K562 (cell line): ENCODE measurements around the gene LOXHD1. TPM values are rescaled to one million over a fixed set of nuclear protein-coding genes. Genes with fewer than 3 reads are reported as not detected.

Experiments used
- ATAC-seq: fragments of 200-7000 bp; cut with Tn5 transposase; 3 replicates; pipeline ENCODE4 v1.9.1; 2020; ENCODE audit warnings: moderate library complexity
- BruUV-seq: library from RNA; stranded (reverse); fragments of 400-500 nt; replicated peaks from 2 replicates; lab custom pipeline; 2021; lab: Mats Ljungman, UMichigan
- CTCF ChIA-PET: fragments of 300-600 bp; formaldehyde crosslinking; extraction: SDS; loops from one replicate; lab custom pipeline; 2021; ENCODE audit warnings: low intra/inter-chr PET ratio; lab: Yijun Ruan, JAX
- POLR2A ChIA-PET: fragments of 300-600, 350-650 bp; sonication (Branson Sonifier 250); formaldehyde crosslinking; extraction: SDS; loops from one replicate; lab custom pipeline; 2021; ENCODE audit warnings: antibody characterized with exemption, inconsistent platforms; lab: Yijun Ruan, JAX
- DNase-seq, 4 experiments: peaks; one replicate each; pipeline versions ENCODE4 v3.0.0 to v3.0.0-alpha.2; 2011 to 2018; ENCODE audit warnings: low spot score in 3 of 4, mixed read lengths in 3 of 4; ENCODE audit errors: extremely low read depth in 1 of 4
- FAIRE-seq: peaks from 2 replicates; lab custom pipeline; 2011; peaks lifted over from hg19 to GRCh38; lab: Jason Lieb, UNC
- H2AFZ ChIP-seq: 2 replicates; pipeline ENCODE4 v1.6.0; 2011; ENCODE audit warnings: low read depth, low read length, control low read depth, inconsistent platforms
- H3K27ac ChIP-seq: fragments of 200-600 bp; 3 replicates; pipeline ENCODE4 v1.8.0; 2011; ENCODE audit warnings: low read depth, mild to moderate bottlenecking, control low read depth, inconsistent platforms, low read length, moderate library complexity, mixed read lengths; ENCODE audit errors: extremely low read depth
- H3K27me3 ChIP-seq, 2 experiments: fragments of 300-600 bp in 1 of 2; 2 replicates in 1 of 2; 3 replicates in 1 of 2; pipeline versions ENCODE4 v1.6.0 to v1.8.0; 2011; ENCODE audit warnings: inconsistent platforms in 2 of 2, low read length in 2 of 2, mild to moderate bottlenecking in 1 of 2, mixed read lengths in 1 of 2, moderate library complexity in 1 of 2; ENCODE audit not compliant: control insufficient read depth in 2 of 2, insufficient read depth in 2 of 2
- H3K36me3 ChIP-seq: fragments of 300-600 bp; 3 replicates; pipeline ENCODE4 v1.8.0; 2011; ENCODE audit warnings: mild to moderate bottlenecking, low read length, inconsistent platforms; ENCODE audit not compliant: control insufficient read depth, insufficient read depth
- H3K4me1 ChIP-seq, 2 experiments: fragments of 200-600 bp in 1 of 2; replicated peaks in 1 of 2; 2 replicates in 1 of 2; 3 replicates in 1 of 2; pipeline versions ENCODE4 v1.5.1 to v1.8.0; 2011; ENCODE audit warnings: inconsistent platforms in 2 of 2, low read length in 2 of 2, mild to moderate bottlenecking in 1 of 2, mixed read lengths in 1 of 2, moderate library complexity in 1 of 2; ENCODE audit not compliant: control insufficient read depth in 2 of 2, insufficient read depth in 2 of 2
- H3K4me2 ChIP-seq: 2 replicates; pipeline ENCODE4 v1.6.1; 2011; ENCODE audit warnings: low read length, control low read depth, inconsistent platforms, mixed read lengths; ENCODE audit not compliant: insufficient read depth
- H3K4me3 ChIP-seq: fragments of 200-600 bp; sonication (generic), shearing (Covaris generic); 2 replicates; pipeline ENCODE4 v1.5.1; 2016; ENCODE audit warnings: control low read depth, inconsistent platforms
- H3K79me2 ChIP-seq: fragments of 200-600 bp; 3 replicates; pipeline ENCODE4 v1.8.0; 2011; ENCODE audit warnings: low read length, inconsistent platforms; ENCODE audit not compliant: control insufficient read depth, insufficient read depth
- H3K9ac ChIP-seq, 2 experiments: 2 replicates each; pipeline versions ENCODE4 v1.6.0 to v1.6.1; 2011; ENCODE audit warnings: low read depth in 2 of 2, low read length in 2 of 2, control low read depth in 1 of 2, inconsistent platforms in 1 of 2, mild to moderate bottlenecking in 1 of 2, mixed read lengths in 1 of 2; ENCODE audit not compliant: insufficient read depth in 1 of 2
- H3K9me1 ChIP-seq: one replicate; pipeline ENCODE4 v1.6.0; 2011; ENCODE audit warnings: inconsistent platforms, mild to moderate bottlenecking, low read length, moderate library complexity; ENCODE audit not compliant: control insufficient read depth, insufficient read depth
- H3K9me3 ChIP-seq: replicated peaks from 2 replicates; pipeline ENCODE4 v1.5.1; 2011; ENCODE audit warnings: low read depth, low read length, inconsistent platforms; ENCODE audit not compliant: control insufficient read depth, insufficient read depth
- H4K20me1 ChIP-seq: replicated peaks from 2 replicates; pipeline ENCODE4 v1.6.1; 2011; ENCODE audit warnings: low read length, inconsistent platforms, mixed read lengths; ENCODE audit not compliant: control insufficient read depth, insufficient read depth
- CBX5 ChIP-seq: IDR thresholded peaks from 2 replicates; pipeline ENCODE4 v1.6.1; 2014; ENCODE audit warnings: low read depth, borderline replicate concordance
- CREBBP ChIP-seq: IDR thresholded peaks from one replicate; pipeline ENCODE4 v1.6.1; 2012; ENCODE audit warnings: low read depth, mild to moderate bottlenecking, control low read depth, inconsistent platforms, low read length
- CXXC5 ChIP-seq: fragments of 250-450 bp; sonication (Bioruptor Pico); IDR thresholded peaks from 2 replicates; pipeline ENCODE4 v1.8.0; 2022; ENCODE audit warnings: inconsistent platforms, mild to moderate bottlenecking, moderate library complexity
- ELF2 ChIP-seq: fragments of 250-450 bp; sonication (Bioruptor Pico); IDR thresholded peaks from 2 replicates; pipeline ENCODE4 v1.5.0; 2021; ENCODE audit warnings: mild to moderate bottlenecking
- ESRRA ChIP-seq: fragments of 450-650 bp; IDR thresholded peaks from 2 replicates; pipeline ENCODE4 v1.6.1; 2014; ENCODE audit warnings: low read depth, mild to moderate bottlenecking, moderate library complexity, borderline replicate concordance
- FOSL1 ChIP-seq: fragments of 200-800 bp; sonication (Bioruptor generic); conservative IDR thresholded peaks from 2 replicates; pipeline ENCODE4 v1.6.1; 2016; ENCODE audit warnings: missing genetic modification characterization, missing compliant biosample characterization
- GABPA ChIP-seq: fragments of 200-800 bp; sonication (Bioruptor generic); conservative IDR thresholded peaks from 2 replicates; pipeline ENCODE4 v1.6.1; 2016; ENCODE audit warnings: low read depth, missing genetic modification characterization, missing compliant biosample characterization
- HDAC8 ChIP-seq: fragments of 450-650 bp; IDR thresholded peaks from 2 replicates; pipeline ENCODE4 v1.6.1; 2016; ENCODE audit warnings: mild to moderate bottlenecking, missing genetic modification characterization, moderate library complexity, missing compliant biosample characterization
- KLF6 ChIP-seq: fragments of 250-450 bp; sonication (Bioruptor Pico); IDR thresholded peaks from 2 replicates; pipeline ENCODE4 v1.4.0; 2020; ENCODE audit warnings: mild to moderate bottlenecking, moderate library complexity, borderline replicate concordance
- POLR3A ChIP-seq: IDR thresholded peaks from 2 replicates; pipeline ENCODE4 v1.6.1; 2011; ENCODE audit warnings: borderline replicate concordance, mild to moderate bottlenecking, moderate library complexity; ENCODE audit not compliant: insufficient read length, insufficient read depth; ENCODE audit errors: extremely low read depth
- STAT5B ChIP-seq: fragments of 250-450 bp; sonication (Bioruptor Pico); IDR thresholded peaks from 2 replicates; pipeline ENCODE4 v1.8.0; 2021; ENCODE audit warnings: mild to moderate bottlenecking, inconsistent platforms
- TAF7 ChIP-seq: fragments of 450-650 bp; IDR thresholded peaks from 2 replicates; pipeline ENCODE4 v1.6.1; 2016; ENCODE audit warnings: missing genetic modification characterization, missing compliant biosample characterization
- ZNF644 ChIP-seq: fragments of 200-800 bp; sonication (Bioruptor generic); IDR thresholded peaks from 2 replicates; pipeline ENCODE4 v1.6.1; 2016; ENCODE audit warnings: low read depth, missing genetic modification characterization, missing compliant biosample characterization
- ZNF699 ChIP-seq: fragments of 250-450 bp; sonication (Bioruptor Pico); IDR thresholded peaks from 2 replicates; pipeline ENCODE4 v1.8.0; 2021; ENCODE audit warnings: mild to moderate bottlenecking, moderate library complexity; ENCODE audit not compliant: insufficient replicate concordance
- ZSCAN32 ChIP-seq: fragments of 450-650 bp; formaldehyde crosslinking; IDR thresholded peaks from 2 replicates; pipeline ENCODE4 v1.4.0; 2020; ENCODE audit warnings: mild to moderate bottlenecking, moderate library complexity
- WGBS: fragments of 100-300 bp; shearing (Covaris generic); methylation state at CpG from one replicate; pipeline ENCODE4 v1.1.6; 2016; ENCODE audit warnings: low coverage, mixed read lengths; ENCODE audit not compliant: insufficient coverage; ENCODE audit errors: missing lambda C conversion rate; 5-methylcytosine and 5-hydroxymethylcytosine counted together
- in situ Hi-C: fragments of 300-500 bp; cut with MboI; formaldehyde crosslinking; loops from 4 replicates; pipeline ENCODE4 v1.15.0; 2018; ENCODE audit warnings: inconsistent platforms, mixed read lengths
- intact Hi-C: fragments of 100-400 bp; cut with micrococcal nuclease; formaldehyde crosslinking; loops from 2 replicates; pipeline ENCODE4 v1.14.2; 2022
- polyA plus RNA-seq, 8 experiments: library from polyadenylated mRNA; depleted of rRNA in 4 of 8; stranded (reverse) in 5 of 8; unstranded in 3 of 8; fragments of >200 nt; fragmentation: Nextera tagmentation in 2 of 8; fragmentation: Illumina TruSeq in 1 of 8; extraction: Ambion mirVana in 2 of 8; extraction: Trizol in 1 of 8; gene quantifications; 2 replicates each; pipeline versions ENCODE4 v1.2.1 to v1.2.3, GENCODE V29; 2011 to 2014; ENCODE audit warnings: inconsistent platforms in 1 of 8, missing spikeins in 1 of 8
- total RNA-seq, 7 experiments: library from RNA; depleted of rRNA in 6 of 7; stranded (reverse); fragments of >200 nt in 6 of 7; fragmentation: Illumina TruSeq in 2 of 7; extraction: Trizol in 2 of 7; gene quantifications; 2 replicates each; pipeline versions ENCODE4 v1.2.1 to v1.2.3, GENCODE V29; 2011 to 2021; ENCODE audit warnings: low replicate concordance in 1 of 7
- TF ChIP-seq, protein P1 (sequence below): sonication (generic); IDR thresholded peaks from 2 replicates; pipeline ENCODE4 v1.6.1; 2016
- TF ChIP-seq, protein P2 (sequence below): fragments of 450-650 bp; formaldehyde crosslinking; IDR thresholded peaks from 2 replicates; pipeline ENCODE4 v1.4.0; 2022; ENCODE audit warnings: missing genetic modification characterization

Gene LOXHD1
- total and polyA plus RNA-seq, 9 of the 15 experiments (the other 6 are each of a cell fraction or from before 2014, with no cell fraction given), result not detected

DNA sequence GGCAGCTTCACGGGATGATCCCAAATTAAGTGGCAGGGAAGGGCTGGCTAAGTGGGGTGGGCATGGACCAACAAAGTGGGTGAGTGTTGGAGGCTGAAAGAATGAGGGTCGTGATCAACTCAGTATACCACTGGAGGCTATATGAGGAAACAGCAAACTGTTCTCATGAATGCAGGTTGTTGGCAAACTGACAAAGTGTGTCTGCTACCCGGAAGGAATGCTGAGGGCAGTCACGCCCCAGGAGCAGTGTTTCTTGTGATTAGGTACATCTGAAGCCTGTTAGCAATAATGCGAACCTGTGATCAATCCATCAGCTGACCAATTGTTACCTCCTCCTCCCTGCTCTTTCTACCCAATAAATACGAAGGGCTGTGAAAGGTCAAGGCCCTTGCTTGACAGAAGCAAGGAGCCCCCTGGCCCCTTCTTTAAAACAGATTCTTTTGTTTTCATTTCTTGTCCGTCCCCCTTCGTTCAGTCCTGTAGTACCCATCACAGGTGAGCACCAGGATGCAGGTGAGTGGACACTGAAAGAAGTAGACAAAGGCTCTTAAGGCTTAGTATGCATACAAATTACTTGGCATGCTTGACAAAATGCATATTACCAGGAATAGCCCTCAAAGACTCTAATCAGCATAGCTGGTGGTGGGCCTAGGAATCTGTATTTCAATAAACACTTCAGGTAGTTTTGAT lies 67.9 kb downstream of the LOXHD1 start (continued):
- TF ChIP-seq CBX5, result no peak
- TF ChIP-seq ZNF699 (CRISPR knock-in tag), result no peak
- TF ChIP-seq ESRRA, result no peak
- no peak for TF ChIP-seq ELF2 (CRISPR knock-in tag)
- TF ChIP-seq POLR3A, result no peak
- no peak for TF ChIP-seq ZNF644 (tag)
- TF ChIP-seq HDAC8 (tag), result no peak
- no peak for TF ChIP-seq STAT5B (CRISPR knock-in tag)
- TF ChIP-seq, all 486 proteins: peak for 0

DNA sequence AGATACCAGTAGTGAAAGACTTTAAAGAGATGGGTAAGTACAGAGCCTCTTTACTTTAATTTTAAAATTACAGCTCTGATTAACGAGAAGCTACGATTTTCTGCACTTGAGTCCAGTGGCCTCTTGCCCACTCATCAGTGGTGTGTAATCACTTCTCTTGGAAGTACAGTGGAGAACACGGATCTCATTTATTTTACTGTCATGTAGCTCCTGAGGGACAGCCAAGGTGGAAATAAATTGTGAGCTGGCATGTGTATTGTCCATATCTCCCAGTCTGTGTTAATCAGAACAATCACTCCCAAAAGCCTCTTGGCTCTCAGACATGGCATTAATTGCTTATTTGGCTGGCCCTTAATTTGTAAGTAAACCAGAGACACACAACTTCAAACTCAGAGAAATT lies 69.4 kb downstream of the LOXHD1 start:
- H3K36me3 ChIP-seq, result no peaks in the 10 kb centered on the region
- no peak overlapping the region for H3K27ac ChIP-seq
- intact Hi-C loops (no loop called here), in situ Hi-C loops (no loop called here)
- WGBS, result 0% methylated on average over 3 of the region's 3 CpGs
- no peaks in the 10 kb centered on the region for H3K9me1 ChIP-seq
- FAIRE-seq (no peak), ATAC-seq (no peak), DNase-seq (no peak)
- no peak overlapping the region for H3K9ac ChIP-seq
- H3K79me2 ChIP-seq, result no peaks in the 10 kb centered on the region
- H3K27me3 ChIP-seq, result 0 out of 5 replicates have a peak, but pooled peaks cover 0 to 5% of the 10 kb centered on the region in 2 experiments
- BruUV-seq, result no TSS peak
- no peaks in the 10 kb centered on the region for H3K9me3 ChIP-seq
- ChIA-PET POLR2A (interaction anchor here (0.6 kb wide), 1 partner anchor 774 kb away, joined by 3 read pairs; no protein-coding TSS in a partner anchor), CTCF (no interaction called here)
- no peaks in the 10 kb centered on the region for H4K20me1 ChIP-seq
- no peaks in the 10 kb centered on the region for H3K4me1 ChIP-seq
- H3K4me2 ChIP-seq, result no peak overlapping the region
- H3K4me3 ChIP-seq, result no peak overlapping the region
- no peak overlapping the region for H2AFZ ChIP-seq
- TF ChIP-seq TAF7 (tag) (no peak), FOSL1 (tag) (no peak), ZSCAN32 (CRISPR knock-in tag) (no peak), KLF6 (CRISPR knock-in tag) (no peak), GABPA (tag) (no peak), CREBBP (no peak), CXXC5 (CRISPR knock-in tag) (no peak)
- TF ChIP-seq, protein P1, sequence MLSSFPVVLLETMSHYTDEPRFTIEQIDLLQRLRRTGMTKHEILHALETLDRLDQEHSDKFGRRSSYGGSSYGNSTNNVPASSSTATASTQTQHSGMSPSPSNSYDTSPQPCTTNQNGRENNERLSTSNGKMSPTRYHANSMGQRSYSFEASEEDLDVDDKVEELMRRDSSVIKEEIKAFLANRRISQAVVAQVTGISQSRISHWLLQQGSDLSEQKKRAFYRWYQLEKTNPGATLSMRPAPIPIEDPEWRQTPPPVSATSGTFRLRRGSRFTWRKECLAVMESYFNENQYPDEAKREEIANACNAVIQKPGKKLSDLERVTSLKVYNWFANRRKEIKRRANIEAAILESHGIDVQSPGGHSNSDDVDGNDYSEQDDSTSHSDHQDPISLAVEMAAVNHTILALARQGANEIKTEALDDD, result no peak
- TF ChIP-seq, protein P2, sequence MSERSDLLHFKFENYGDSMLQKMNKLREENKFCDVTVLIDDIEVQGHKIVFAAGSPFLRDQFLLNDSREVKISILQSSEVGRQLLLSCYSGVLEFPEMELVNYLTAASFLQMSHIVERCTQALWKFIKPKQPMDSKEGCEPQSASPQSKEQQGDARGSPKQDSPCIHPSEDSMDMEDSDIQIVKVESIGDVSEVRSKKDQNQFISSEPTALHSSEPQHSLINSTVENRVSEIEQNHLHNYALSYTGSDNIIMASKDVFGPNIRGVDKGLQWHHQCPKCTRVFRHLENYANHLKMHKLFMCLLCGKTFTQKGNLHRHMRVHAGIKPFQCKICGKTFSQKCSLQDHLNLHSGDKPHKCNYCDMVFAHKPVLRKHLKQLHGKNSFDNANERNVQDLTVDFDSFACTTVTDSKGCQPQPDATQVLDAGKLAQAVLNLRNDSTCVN (CRISPR knock-in tag), result no peak
